GM21360 (cell line): ENCODE measurements around the gene WNT5A.

Experiments
- ATAC-seq: cut with Tn5 transposase; IDR thresholded peaks from one replicate; pipeline ENCODE4 v1.9.1; 2021; ENCODE audit warnings: mild to moderate bottlenecking, moderate library complexity; ENCODE audit not compliant: unreplicated experiment

The WNT5A gene

DNA sequence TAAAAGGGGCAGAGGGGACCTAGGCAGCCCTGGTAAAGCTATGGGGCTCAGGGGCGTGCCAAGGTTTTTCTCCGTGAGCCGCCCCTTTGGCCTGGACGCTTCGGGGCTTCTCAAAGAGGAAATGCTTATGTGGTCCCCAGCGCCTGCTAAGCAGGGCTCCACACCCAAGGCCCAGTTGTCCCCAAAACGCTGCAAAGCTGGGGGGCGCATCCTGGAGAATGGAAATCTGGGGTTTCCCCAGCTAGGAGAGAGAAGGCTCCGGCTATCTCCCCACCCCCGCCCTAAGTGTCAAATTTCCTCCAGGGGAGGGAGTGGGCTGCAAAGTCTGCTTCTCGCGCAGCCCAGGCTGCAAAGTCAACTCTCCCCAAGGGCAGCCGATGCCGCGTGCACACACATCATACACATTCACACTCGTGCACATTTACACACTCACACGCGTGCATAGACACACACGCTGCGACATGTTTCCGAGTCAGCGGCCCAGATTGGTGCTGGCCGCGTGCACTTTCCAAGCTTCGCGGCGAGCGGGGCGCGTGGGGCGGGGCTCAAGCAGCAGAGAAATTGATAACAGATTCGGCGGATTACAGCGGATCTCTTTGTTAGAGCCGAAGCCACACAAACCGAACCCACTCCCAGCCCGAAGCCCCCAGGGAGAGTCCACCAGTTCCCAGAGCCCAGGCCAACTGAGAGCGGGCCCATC lies 4.5 kb downstream of the WNT5A start:
- no peak for ATAC-seq

DNA sequence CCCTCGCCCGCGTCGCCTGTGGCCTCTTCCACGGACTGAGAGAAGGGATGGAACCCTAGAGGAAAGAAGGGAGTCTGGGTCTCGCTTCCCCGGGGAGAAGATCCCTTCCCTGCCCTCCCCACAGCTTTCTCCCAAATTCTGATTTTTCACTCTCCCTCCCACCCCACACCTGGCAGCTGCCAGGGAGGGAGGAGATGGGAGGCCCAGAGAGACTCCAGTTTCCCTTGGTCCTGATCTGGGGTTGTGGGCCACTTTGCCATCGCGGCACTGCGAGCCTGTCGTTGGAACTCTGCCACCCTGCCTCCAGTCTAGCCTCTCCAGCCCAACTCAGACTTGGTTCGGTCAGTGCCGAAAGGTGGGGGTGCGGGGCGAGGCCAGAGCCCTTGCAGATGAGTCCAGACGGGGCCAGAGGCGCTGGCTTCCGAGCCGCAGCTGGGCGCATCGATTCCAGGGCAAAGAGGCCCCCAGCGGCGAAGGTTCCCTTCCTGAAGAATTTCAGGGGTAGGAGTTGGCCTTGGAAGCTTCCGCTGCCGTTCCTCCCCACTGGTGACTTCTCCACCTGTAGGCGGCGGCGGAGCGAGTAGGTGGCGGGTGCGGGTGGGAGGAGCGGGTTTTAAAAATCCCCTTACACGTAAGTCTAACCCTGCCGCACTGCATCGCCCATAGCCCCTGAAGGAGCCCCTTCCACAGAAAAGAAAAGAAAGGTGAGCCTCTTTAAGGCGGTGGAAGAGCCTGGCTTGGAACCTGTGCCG lies 5.2 kb downstream of the WNT5A start:
- no peak for ATAC-seq

DNA sequence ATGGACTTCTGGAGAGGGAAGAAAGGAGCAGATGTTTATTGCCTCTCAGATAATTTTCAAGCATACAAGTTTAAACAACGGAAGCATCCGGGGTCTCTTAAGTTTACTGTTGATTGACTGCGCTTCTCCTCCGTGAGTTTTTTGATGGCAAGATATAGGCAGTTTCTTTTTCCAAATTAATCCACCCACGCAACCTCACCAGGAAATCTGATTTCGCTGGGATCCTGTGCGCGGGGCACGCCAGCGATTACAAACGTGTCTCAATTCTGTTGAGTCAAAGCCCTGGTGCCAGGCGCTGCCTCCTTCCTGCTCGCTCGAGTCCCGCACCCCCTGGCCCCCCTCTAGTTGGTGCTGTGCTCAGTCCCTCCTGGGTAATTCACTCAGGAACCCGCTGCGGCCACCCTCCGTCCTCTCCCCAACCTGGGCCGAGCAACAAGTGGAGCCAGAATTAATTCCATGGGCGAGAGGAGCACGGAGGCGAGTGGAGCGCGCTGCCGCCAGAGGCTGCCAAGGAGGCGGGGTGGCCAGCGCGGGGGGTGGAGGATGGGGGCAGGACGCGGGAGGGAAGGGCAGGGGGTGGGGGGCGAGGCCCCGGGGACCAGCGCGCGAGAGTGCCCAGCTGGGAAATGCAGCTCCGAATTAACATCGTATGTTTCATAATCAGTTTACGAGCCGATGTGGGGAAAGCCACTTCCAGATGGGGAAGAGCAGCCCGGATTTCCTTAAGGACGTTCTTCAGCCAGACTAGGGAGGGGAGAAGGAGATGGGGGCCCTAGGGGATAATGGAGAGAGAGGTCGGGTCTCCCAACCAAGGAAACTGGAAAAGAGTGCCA lies 6.0 kb downstream of the WNT5A start:
- no peak for ATAC-seq

- no peak for ATAC-seq
Observed at GRCh38 chr3:55477306-55478303, 9.5 kb downstream of the WNT5A start.

DNA sequence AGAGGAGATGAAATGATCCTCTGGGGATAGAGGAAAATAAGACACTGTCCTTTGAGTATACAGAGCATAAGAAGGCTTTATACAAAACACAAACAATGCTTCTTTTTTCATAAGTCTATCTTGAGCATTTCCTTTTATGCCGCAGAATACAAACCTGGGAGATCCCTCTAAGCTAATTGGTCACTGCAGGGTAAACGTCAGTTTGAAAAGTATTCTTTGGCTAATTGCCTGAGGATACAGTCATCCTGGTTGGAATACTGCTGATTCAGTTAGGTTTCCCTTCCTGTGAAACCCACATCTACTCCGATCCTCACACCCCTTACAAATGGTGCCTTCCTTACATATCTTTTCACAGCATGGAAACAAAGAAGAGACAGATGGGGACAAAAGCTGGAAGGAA lies 10.6 kb downstream of the WNT5A start:
- ATAC-seq: no peak

DNA sequence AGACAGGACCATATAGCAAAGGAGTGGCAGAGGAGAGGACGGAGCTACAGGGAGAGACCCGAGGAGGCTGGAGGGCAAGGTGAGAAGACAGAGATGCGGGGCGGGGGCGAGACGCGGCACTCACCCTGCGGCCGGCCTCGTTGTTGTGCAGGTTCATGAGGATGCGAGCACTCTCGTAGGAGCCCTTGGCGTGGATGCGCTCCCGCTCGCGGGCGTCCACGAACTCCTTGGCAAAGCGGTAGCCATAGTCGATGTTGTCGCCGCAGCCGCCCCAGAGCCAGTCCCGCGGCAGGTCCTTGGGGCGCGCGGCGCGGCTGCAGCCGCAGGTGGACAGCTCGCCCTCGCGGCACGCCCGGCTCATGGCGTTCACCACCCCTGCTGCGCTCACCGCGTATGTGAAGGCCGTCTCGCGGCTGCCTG lies 12.9 kb downstream of the WNT5A start:
- no peak for ATAC-seq

DNA sequence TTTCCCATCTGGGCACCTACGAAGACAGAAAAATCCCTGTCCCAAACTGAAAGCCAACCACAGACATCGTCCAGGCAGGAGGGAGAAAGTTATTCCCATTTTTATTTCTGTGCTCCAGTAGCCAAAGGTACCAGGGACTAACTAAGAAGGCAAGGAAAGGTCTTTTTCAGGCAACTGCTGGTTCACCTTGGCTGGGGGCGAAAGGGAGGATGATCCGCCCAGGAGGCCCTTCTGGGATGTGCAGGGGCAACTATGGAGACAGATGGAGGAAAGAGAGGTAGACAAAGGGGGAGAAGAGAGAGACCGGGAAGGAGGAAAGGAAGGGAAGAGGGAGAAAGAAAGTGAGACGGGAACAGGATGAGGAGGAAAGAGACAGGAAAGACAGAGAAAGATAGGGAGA lies 13.3 kb downstream of the WNT5A start:
- ATAC-seq: no peak

- no peak for ATAC-seq
Observed at GRCh38 chr3:55471522-55472280, 15.4 kb downstream of the WNT5A start.

- ATAC-seq: no peak
Observed at GRCh38 chr3:55471084-55471483, 16.0 kb downstream of the WNT5A start.

DNA sequence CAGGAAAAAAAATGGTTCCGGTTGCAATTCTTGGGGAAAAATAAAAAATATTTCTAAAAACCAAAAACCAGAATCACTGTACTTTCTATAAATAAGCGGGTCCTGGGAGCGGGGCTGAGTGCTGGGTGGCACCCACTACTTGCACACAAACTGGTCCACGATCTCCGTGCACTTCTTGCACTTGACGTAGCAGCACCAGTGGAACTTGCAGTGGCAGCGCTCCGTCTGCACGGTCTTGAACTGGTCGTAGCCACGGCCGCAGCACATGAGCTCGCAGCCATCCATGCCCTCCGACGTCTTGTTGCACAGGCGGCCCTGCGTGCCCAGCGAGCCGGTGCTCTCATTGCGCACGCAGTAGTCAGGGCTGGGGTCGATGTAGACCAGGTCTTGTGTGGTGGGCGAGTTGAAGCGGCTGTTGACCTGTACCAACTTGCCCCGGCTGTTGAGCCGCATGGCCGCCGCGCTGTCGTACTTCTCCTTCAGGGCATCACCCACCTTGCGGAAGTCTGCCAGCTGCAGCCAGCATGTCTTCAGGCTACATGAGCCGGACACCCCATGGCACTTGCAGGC lies 17.1 kb downstream of the WNT5A start:
- ATAC-seq: no peak

DNA sequence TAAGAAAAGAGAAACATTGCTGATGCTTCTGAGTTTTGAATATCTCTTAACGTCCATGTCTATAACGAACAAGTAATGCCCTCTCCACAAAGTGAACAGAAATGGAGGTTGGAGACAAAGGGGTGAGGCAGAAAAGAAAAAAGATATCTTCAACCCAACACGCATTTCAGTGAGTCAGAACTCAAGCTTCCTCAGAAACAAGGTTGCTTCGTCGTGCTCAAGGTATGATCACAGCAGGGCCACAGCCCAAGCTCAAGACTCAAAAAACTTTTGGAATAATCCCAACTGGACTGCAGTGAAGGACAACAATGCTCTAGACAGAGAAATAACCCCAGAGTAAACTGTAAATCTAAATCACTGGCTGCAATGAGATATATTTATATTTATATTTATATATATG lies 18.9 kb downstream of the WNT5A start:
- no peak for ATAC-seq

DNA sequence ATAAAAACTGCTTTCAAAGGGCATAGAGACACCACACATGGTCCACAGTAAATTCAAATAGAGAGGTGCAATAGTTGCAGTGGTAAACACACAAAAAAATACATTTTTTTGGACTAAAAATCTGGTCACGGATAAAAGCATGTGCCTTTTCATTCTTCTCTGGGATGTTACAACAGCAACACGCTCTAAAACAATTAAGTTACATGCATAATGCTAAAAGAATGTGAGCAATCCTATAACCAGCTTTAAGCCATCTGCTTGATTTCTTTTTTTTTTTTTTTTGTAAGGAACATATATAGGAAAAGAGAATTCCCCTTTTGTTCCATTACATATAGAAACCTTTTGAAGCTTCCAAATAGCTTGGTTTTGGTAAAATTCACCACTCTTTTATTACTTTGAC lies 20.0 kb downstream of the WNT5A start:
- no peak for ATAC-seq

- ATAC-seq: no peak
Observed at GRCh38 chr3:55466526-55466925, 20.6 kb downstream of the WNT5A start.

- ATAC-seq: no peak
Observed at GRCh38 chr3:55461896-55462295, 25.2 kb downstream of the WNT5A start.

DNA sequence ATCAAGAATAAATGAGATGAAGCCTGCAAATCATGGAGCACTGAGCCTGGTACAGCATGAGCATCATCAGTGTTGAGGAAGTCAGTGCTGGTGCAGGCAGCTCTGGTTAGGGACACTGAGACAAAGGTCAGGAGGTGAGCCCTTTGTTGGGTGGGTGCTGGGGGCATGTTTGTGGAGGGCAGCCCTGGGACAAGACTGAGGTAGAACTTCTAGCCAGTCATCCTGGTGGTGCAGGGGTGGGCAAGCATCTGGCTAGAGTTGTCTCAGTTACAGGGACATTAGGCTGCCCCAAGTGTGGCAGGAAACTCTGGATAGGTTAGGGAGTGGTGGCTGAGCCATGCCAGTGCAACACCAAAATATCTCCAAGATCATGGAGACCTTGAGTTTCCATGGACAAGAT lies 27.3 kb downstream of the WNT5A start:
- no peak for ATAC-seq

- ATAC-seq: no peak
Observed at GRCh38 chr3:55458181-55458790, 28.8 kb downstream of the WNT5A start.

GRCh38 chr3:55455915-55456314 lies 31.2 kb downstream of the WNT5A start:
- no peak for ATAC-seq

DNA sequence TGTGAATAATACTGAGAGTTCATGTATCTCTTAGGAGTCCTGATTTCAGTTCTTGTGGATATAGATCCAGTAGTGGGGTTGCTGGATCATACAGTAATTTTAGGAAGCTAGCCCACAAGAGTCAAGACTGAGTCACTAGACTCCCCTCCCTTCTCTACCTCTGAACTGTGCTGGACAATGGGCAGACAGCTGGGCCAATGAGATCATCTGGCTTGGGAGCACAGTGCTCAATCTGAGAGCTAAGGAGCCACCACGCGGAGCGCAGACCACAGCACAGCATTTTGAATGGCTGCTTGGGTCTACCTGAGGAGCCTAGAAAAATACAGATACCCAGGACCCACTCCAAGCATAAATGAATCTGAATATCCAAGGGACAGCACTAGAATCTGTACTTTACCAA lies 32.5 kb downstream of the WNT5A start:
- ATAC-seq: no peak

DNA sequence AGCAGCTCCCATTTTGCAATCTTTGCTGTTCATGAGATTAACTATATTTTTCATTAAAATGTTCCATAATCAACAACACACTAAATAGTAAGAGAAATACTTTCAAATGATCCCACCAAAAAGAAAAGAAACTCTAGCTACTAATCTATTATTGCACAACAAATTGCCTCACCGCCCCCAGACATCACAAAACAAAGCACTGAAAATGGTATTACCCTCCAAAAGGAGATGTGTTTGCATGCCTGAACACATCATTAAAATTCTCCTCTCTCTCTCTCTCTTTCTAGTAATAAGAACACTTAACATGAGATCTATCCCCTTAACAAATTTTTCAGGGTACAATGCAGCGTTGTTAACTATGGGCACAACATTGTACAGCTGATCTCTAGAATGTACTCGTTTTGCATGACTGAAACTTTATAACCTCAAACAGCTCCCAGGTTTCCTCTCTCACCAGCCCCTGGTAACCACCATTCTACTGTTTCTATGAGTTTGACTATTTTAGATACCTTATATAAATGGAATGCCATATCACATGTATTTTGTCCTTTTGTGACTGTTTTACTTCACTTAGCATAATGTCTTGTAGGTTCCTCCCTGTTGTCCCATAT lies 33.1 kb downstream of the WNT5A start:
- no peak for ATAC-seq
